NK-92 treated with Interleukin-12 subunit alpha and Interleukin-12 subunit beta, amount 100 ng/mL, for 24 hours (cell line): ENCODE data around the gene PCP4L1.

Experiments
- DNase-seq: peaks from one replicate; lab custom pipeline; 2025; lab: John Stamatoyannopoulos, UW

Gene PCP4L1

GRCh38 chr1:161267321-161267720, 8.8 kb downstream of the PCP4L1 start:
- no peak for DNase-seq

GRCh38 chr1:161273402-161273801, 14.9 kb downstream of the PCP4L1 start:
- no peak for DNase-seq

GRCh38 chr1:161274874-161275273, 16.3 kb downstream of the PCP4L1 start:
- no peak for DNase-seq

- no peak for DNase-seq
Observed at GRCh38 chr1:161282991-161283390, 24.4 kb downstream of the PCP4L1 start.

- no peak for DNase-seq
Observed at GRCh38 chr1:161285113-161285512, 26.6 kb downstream of the PCP4L1 start.

GRCh38 chr1:161285521-161285920, 27.0 kb downstream of the PCP4L1 start:
- DNase-seq, result no peak

- no peak for DNase-seq
Observed at GRCh38 chr1:161287482-161288054, 29.0 kb downstream of the PCP4L1 start.

GRCh38 chr1:161290779-161291178, 32.2 kb downstream of the PCP4L1 start:
- DNase-seq, result no peak

- no peak for DNase-seq
Observed at GRCh38 chr1:161297415-161297814, 38.9 kb downstream of the PCP4L1 start.

GRCh38 chr1:161298116-161298515, 39.6 kb downstream of the PCP4L1 start:
- DNase-seq, result no peak

- no peak for DNase-seq
Observed at GRCh38 chr1:161299347-161299746, 40.8 kb downstream of the PCP4L1 start.

GRCh38 chr1:161300478-161300877, 41.9 kb downstream of the PCP4L1 start:
- no peak for DNase-seq

- DNase-seq, result no peak
Observed at GRCh38 chr1:161304927-161305866, 46.7 kb downstream of the PCP4L1 start.

- no peak for DNase-seq
Observed at GRCh38 chr1:161305867-161306519, 47.4 kb downstream of the PCP4L1 start.

GRCh38 chr1:161307230-161307768, 48.8 kb downstream of the PCP4L1 start:
- no peak for DNase-seq

- no peak for DNase-seq
Observed at GRCh38 chr1:161307892-161308638, 49.5 kb downstream of the PCP4L1 start.

GRCh38 chr1:161309868-161310267, 51.3 kb downstream of the PCP4L1 start, which contains the start of gene MPZ:
MPZ (minus strand) TSS chr1:161309968; CDS start chr1:161309905, 63 bp downstream.
- DNase-seq, result no peak

- no peak for DNase-seq
Observed at GRCh38 chr1:161311595-161312181, 53.1 kb downstream of the PCP4L1 start.

GRCh38 chr1:161313554-161314200, 55.1 kb downstream of the PCP4L1 start:
- DNase-seq, result no peak

- peak; percentile 73 for DNase-seq
Observed at GRCh38 chr1:161314201-161314981, 55.8 kb downstream of the PCP4L1 start, which contains the start of gene SDHC. SDHC (plus strand) TSS chr1:161314381; CDS start chr1:161314406, 25 bp downstream.
